ENCODE results near the gene ELFN1. TPM values are rescaled to one million over a fixed set of nuclear protein-coding genes. Genes with fewer than 3 reads are reported as not detected.

Gene ELFN1
- total RNA-seq, 1 donor from 2014 or later: 12.0 TPM

GRCh38 chr7:1641173-1641572 lies 28.9 kb upstream of the ELFN1 start:
- DNase-seq (no peak), ATAC-seq (no peak)
- intact Hi-C loops (cut with micrococcal nuclease): no loop called here

- DNase-seq (no peak), ATAC-seq (no peak)
- intact Hi-C loops (cut with micrococcal nuclease): no loop called here
Observed at GRCh38 chr7:1641661-1642260, 28.3 kb upstream of the ELFN1 start.

GRCh38 chr7:1642291-1642731 lies 27.8 kb upstream of the ELFN1 start:
- DNase-seq (no peak), ATAC-seq (no peak)
- intact Hi-C loops (cut with micrococcal nuclease): no loop called here

- intact Hi-C loops (cut with micrococcal nuclease): no loop called here
- peak; percentile 14 for DNase-seq
- no peak for ATAC-seq
Observed at GRCh38 chr7:1643270-1644092, 26.6 kb upstream of the ELFN1 start.

GRCh38 chr7:1644341-1645070 lies 25.6 kb upstream of the ELFN1 start:
- intact Hi-C loops (cut with micrococcal nuclease): no loop called here
- ATAC-seq (no peak), DNase-seq (peak; percentile 26)

- intact Hi-C loops (cut with micrococcal nuclease): no loop called here
- ATAC-seq: no peak
- peak; percentile 23 for DNase-seq
Observed at GRCh38 chr7:1645071-1645409, 25.0 kb upstream of the ELFN1 start.

GRCh38 chr7:1645476-1645875 lies 24.6 kb upstream of the ELFN1 start:
- DNase-seq: peak; percentile 23
- no peak for ATAC-seq
- intact Hi-C loops (cut with micrococcal nuclease): no loop called here

- no peak for ATAC-seq
Observed at GRCh38 chr7:1646391-1646790, 23.7 kb upstream of the ELFN1 start.

GRCh38 chr7:1646957-1647891 lies 22.9 kb upstream of the ELFN1 start:
- ATAC-seq: peak; percentile 51

More at GRCh38 chr7:1646391-1646790, 23.7 kb upstream of the ELFN1 start:
- no peak for DNase-seq
- intact Hi-C loops (cut with micrococcal nuclease): no loop called here

GRCh38 chr7:1647961-1648672 lies 22.0 kb upstream of the ELFN1 start:
- DNase-seq: peak; percentile 92
- peak; percentile 95 for ATAC-seq
- intact Hi-C loops (cut with micrococcal nuclease): no loop called here

More at GRCh38 chr7:1646957-1647891, 22.9 kb upstream of the ELFN1 start:
- intact Hi-C loops (cut with micrococcal nuclease): no loop called here
- peak; percentile 68 for DNase-seq

- peak; percentile 21 for DNase-seq
- intact Hi-C loops (cut with micrococcal nuclease): no loop called here
- no peak for ATAC-seq
Observed at GRCh38 chr7:1649751-1650326, 20.2 kb upstream of the ELFN1 start.

GRCh38 chr7:1650363-1651030 lies 19.6 kb upstream of the ELFN1 start:
- intact Hi-C loops (cut with micrococcal nuclease): no loop called here
- peak; percentile 24 for DNase-seq

GRCh38 chr7:1651031-1651446 lies 19.0 kb upstream of the ELFN1 start:
- intact Hi-C loops (cut with micrococcal nuclease): no loop called here
- DNase-seq: peak; percentile 21
- ATAC-seq: no peak

More at GRCh38 chr7:1650363-1651030, 19.6 kb upstream of the ELFN1 start:
- ATAC-seq: no peak

GRCh38 chr7:1651891-1652290 lies 18.2 kb upstream of the ELFN1 start:
- intact Hi-C loops (cut with micrococcal nuclease): no loop called here
- no peak for DNase-seq
- no peak for ATAC-seq

- intact Hi-C loops (cut with micrococcal nuclease): no loop called here
- ATAC-seq: no peak
- DNase-seq: peak; percentile 5
Observed at GRCh38 chr7:1653500-1653899, 16.6 kb upstream of the ELFN1 start.

- intact Hi-C loops (cut with micrococcal nuclease): no loop called here
- DNase-seq (peak; percentile 13), ATAC-seq (no peak)
Observed at GRCh38 chr7:1654111-1654510, 16.0 kb upstream of the ELFN1 start.

GRCh38 chr7:1654738-1655475 lies 15.2 kb upstream of the ELFN1 start:
- ATAC-seq (no peak), DNase-seq (peak; percentile 21)
- intact Hi-C loops (cut with micrococcal nuclease): no loop called here

All from left ventricle myocardium superior (tissue), 1 donor.